Inferior parietal cortex (tissue), 1 donor: ENCODE data around the gene USP44.
A peak's percentile ranks its signal among the peaks of the same experiment; 100 is the strongest.
"Not testable (repeated sequence)": the region's sequence is repeated elsewhere in the genome, so short reads cannot be mapped to it uniquely, and the experiment has no call there.

Source experiments
- DNase-seq: peaks from one replicate; pipeline ENCODE4 v3.0.0-alpha.2; 2016; ENCODE audit errors: extremely low spot score

The USP44 gene

DNA sequence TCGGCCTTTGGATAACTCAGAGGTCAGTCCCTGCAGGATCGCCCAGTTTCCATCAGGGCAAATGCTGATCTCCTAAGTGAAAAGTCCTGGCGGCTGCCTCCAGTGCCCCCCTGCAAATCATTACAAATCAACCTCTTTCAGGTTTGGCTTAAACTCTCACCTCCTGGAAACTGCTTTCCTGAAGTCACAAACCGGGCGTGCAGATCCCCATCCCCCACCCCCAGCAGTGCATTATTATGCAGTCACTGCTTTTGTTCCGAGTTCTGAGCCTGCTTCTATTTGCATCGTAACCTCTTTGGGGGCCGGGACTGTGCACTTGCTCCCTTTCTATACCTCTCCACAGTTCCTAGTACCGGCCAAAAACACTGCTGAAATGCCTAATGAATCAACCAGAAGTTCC, at the start of gene USP44:
TSS of gene USP44 (minus strand) at position 172 of the 400 bp plus-strand sequence. CDS start 17,220 bp downstream, outside the sequence.
- no peak for DNase-seq

DNA sequence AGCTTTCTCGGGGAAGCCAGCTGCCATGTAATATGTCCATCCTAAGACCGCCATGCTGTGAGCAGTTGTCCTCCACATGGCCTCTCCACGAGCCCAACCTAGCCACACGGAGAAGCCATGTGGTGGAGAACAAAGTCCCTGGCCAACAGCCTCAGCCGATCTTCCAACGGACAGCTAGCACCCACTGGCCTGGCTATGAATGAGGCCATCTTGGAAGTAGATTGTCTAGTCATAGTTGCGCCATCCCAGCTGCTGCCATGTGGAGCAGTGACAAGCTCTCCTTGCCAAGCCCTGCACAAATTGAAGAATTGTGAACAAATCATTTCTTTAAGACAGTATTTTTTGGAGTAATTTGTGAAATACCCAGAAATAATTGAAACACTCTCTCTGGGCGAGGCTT, 49.3 kb upstream of the USP44 start:
- no peak for DNase-seq

DNA sequence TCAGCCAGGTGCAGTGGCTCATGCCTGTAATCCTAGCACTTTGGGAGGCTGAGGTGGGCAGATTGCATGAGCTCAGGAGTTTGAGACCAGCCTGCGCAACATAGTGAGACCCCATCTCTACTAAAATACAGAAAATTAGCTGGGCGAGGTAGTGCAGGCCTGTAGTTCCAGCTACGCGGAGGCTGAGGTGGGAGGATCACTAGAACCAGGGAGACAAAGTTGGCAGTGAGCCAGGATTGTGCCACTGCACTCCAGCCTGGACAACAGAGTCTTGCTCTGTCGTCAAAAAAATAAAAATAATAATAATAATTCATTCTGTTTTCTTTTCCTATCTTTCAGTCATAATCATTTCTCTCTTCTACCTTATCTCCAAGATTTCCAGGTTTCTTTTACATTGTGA, 48.6 kb upstream of the USP44 start:
- no peak for DNase-seq

DNA sequence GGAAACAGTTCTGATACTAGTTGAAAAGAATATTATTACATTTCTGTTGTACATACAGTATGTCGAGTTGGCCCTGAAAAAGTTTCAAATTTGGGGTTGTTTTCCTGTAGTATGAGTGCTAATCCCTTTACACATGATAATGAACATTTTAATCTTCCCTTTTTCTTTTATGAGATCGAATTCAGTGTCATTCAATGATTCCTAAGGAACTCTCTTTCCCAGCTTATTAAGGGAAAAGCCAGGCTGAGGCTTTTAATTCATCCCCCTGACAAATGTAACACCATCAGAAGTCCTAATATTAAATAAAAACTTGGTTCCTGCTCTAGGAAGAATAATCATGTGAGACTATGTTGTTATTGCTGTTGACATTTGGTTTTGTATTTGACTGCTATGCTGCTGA, 42.9 kb upstream of the USP44 start:
- no peak for DNase-seq

DNA sequence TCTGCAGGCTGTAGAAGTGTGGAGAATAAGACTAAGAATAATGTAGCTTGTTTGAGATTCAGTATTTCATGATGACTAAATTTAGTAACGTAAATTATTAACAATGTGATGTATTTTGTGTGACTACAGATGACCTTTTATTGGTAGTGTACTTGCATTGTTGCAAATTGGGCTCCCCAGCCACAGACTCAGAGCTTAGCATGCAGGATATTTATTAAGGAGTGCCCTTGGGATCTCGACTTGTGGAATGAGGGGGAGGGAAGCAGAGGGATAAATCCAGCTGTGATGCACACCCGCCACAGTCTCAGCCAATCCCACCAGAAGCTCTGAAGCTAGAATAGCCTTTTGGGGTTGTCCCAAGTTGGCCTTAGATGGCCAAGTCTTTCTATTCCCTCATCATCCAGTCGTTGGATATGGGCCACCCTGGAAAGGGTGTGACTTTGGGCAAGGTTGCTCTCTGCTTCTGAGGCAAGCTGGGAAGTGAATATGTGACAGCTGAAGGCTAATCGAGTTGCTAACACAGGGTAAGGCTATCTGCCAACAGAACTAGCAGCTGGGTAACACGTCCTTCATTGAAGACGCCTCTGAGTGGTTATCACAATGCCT, 42.1 kb upstream of the USP44 start:
- DNase-seq = no peak

DNA sequence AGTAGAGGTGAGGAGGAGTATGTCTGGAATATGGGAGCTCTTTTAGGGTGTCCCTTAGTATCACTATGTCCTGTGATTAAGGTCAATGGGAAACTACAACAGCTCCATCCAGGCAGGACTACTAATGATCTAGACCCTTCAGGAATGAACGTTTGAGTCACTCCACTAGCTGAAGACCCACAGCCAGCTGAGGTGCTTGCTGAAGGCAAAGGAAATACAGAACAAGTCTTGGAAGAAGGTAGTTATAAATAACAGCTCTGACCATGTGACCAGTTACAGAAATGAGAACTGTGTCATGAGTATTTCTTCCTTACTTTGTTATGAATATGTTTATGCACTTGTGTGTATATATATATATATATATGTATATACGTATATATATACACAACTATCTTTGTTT, 40.5 kb upstream of the USP44 start:
- DNase-seq = no peak

DNA sequence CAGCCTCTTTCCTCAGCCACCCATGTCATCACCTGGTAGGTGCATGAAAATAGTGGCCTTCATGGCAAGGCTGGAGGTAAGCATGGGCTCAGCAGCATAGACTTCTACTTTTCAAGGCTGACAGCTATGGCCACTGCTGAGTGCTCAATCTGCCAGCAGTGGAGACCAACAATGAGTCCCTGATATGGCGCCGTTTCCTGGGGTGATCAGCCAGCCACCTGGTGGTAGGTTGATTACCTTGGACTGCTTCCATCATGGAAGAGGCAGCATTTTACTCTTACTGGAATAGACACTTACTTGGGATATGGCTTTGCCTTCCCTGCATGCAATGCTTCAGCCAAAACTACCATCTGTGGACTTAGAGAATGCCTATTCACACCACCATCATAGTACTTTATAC, 39.5 kb upstream of the USP44 start:
- DNase-seq = no peak

DNA sequence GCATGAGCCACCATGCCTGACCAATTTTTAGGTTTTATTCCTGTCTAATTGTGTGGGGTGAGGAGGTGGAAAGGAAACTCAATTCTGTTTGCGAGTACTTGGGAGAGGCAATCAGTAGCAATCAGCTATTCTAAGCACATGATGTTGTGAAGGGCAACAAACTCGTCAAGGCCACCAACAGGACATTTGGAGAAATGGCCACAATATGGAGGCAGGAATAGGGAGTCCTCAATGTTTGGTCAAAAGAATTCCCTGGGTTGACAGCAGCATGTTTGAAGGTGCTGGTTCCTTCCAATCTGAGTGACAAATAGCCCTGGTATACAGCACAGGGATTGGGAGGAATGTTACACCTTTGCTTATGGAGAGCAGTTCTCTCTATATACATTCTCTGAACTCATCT, 32.7 kb upstream of the USP44 start:
- DNase-seq = no peak

DNA sequence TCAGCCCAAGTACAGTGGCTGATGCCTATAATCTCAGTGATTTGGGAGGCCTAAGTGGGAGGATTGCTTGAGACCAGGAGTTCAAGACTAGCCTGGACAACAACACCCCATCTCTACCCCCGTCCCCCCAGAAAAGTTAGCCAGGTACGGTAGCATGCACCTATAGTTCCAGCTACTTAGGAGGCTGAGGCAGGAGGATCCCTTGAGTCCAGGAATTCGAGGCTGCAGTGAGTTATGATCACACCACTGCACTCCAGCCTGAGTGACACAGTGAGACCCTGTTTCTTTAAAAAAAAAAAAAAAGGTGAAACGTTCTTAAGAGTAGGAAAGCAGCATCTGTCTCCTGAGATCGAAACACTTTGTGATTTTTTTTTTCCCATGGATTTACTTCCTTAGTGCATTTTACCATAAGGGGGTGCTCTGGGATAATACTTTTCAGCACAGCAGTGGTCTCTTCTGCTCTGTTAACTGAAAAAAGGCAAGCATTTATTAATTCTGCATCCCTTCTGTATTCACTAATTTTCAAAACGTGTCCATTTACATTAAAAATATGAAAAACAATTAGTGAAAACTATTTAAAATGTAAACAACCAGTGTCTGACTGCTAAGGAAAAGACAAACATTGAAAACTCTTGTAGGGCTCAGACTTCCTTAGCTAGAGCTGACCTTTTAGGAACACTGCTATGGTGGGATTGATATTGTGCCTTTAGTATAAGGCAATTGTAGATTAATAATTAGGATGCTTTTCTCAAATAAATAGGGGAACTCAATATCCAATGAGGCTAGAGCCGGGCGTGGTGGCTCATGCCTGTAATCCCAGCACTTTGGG, 31.2 kb upstream of the USP44 start:
- peak; percentile 59 for DNase-seq

DNA sequence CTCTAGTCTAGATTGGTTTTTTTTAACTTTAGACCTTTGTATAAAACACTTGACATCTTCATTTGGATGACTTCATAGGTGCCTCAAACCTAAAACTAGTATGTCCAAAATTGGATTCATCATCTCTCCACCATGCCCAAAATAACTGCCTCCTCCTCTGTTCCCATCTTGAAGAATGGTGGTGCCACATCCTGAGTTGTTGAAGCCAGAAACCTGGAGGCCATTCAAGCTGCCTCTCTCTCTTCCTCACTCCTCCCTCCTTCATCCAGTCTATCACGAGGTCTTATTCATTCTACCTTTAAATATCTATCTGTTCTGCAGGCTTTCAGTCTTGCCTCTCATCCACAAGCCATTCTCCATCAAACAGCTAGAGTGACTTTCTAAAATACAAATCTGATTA, 26.5 kb upstream of the USP44 start:
- peak; percentile 30 for DNase-seq

DNA sequence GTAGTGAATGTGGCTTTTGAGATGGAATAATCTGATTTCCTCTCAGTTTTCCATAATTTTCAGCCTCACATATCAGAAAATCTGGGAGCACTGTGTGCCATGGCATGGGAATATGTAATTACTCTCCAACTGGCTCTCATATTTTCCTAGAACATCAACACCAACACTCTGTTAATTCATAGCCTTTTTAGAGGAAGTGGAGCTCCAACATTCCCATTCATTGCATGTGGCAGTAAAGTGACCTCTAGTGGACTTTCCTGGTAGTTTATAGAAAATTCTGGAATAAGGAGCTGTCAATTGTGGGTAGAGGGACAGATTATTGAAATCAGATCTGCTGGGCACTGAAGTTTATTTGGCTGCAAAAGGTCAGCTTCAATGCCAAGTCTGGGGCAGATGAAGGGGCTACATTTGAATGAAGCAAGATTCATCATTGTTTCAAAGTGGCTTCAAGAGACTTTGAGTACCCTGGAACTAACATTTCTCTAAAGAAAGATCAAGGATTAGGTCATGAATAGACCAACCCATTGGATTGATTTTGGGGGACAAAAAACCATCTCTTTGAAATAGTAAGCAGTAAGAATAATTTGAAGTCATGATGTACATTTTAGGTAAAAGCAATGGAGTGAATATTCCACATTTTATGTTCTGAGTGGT, 23.6 kb upstream of the USP44 start:
- DNase-seq = peak; percentile 66

DNA sequence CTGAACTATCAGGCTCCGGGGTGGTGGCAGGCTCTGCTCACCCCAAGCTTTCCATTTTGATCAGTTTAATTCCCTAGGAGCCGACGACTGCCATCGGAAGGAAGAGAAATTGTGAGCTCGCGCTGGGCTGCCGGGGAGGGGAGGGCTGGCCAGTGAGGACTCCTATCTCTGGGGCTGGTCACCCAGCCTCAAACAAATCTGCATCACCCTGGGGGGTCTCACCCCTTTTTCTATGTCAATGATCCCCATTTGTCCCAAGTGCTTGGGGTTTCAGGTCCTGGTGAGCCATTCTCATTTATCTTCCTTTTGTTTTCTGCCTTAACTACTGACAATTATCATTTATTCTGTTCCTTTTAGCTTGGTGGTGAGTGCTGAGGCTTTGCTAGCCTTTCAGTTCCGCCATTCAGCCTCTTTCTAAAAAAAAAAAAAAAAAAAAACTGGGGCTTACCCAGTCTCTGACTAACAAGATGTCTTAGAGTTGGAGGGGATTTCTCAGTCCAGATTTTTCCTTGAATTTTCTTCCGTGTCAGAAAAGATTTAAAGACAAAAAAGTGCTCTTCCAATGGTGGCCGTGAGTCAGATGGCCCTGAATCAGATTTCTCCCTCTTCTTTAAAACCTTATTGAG, 22.8 kb upstream of the USP44 start:
- no peak for DNase-seq

DNA sequence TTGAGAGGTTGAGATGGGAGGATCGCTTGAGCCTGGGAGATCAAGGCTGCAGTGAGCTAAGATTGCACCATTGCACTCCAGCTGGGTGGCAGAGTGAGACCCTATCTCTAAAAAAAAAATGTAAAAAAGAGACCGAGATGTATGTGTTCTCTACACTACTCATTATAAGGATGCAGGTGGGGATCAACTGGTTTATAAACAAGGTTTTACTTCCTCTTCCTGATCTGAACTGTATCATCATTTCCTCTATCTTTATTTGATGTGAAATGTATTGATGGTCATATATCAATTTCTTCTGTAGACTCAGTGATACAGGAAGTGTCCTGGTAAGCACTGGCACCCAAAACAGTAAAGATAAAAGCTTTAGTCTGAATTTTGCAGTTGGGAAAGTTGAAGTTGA, 20.1 kb upstream of the USP44 start:
- no peak for DNase-seq

DNA sequence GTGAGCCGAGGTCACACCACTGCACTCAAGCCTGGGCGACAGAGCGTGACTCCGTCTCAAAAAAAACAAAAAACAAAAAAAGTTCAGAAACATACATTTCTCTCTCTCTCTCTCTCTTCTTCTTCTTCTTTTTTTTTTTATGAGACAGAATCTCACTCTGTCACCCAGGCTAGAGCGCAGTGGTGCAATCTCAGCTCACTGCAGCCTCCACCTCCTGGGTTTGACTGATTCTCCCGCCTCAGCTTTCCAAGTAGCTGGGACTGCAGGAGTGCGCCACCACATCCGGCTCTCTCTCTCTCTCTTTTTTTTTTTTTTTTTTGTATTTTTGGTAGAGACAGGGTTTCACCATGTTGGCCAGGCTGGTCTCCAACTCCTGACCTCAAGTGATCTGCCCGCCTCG, 16.8 kb upstream of the USP44 start:
- not testable (repeated sequence) for DNase-seq

DNA sequence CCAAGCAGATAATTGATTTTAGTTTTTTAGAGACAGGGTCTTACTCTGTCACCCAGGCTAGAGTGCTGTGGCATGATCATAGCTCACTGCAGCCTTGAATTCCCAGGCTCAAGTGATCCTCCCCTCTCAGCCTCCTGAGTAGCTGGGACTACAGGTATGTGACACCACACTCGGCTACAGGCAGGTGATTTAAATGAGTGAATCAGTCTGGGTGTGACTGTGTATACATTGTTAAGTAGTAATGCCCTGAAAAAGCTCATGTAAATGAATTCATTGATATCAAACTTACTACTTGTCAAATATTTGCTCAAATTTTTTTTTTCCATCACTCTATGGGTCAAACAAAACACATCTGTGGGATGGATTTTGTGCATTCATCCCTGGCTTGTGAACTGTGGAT, 6.3 kb upstream of the USP44 start:
- DNase-seq = no peak

DNA sequence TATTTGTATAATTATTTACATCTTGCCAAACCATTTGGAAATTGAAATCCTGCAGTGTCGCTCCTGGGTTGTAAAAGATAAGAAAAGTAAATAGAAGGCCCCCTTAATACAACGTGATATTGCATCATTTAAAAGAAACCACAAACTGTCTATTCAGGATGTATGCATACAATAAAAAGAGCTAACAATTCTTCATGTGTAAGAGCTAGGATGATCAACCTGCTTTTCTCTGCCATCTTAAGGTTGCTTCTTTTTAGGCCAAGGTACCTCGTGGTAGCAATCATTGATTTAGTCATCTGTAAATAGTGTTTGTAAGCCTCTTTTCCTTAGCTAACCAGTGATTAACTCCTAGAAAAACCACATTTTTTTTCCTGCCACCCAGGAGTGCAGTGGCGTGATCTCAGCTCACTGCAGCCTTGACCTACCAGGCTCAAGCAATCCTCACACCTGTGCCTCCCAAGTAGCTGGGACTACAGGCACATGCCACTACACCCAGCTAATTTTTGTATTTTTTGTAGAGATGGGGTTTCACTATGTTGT, 3.3 kb upstream of the USP44 start:
- DNase-seq = no peak

DNA sequence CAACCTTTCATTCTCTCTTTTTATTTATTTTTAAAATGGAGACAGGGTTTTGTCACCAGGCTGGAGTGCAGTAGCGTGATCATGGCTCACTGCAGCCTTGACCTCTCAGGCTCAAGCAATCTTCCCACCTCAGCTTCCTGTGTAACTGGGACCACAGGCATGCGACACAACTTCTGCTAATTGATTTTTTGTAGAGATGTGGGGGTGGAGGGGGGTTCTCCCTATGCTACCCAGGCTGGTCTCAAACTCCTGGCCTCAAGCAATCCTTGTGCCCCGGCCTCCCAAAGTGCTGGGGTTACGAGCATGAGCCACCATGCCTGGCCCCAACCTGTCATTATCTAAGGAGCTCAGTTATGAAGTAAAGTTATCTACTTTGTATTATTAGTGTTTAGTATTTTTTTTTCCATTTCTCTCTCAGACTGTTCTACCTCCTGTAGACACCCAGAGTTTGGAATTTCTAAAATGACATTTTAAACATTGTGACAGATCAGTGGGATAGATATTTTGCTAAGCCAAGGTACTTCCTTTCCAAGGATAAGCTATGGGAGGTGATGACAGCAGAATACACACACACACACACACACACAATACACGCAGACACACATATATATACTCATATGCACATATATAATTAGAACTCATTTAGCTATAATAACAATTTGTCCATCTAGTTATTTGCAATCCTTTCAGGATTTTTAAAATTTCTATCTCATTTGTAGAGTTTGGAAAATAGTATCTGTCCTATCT, 2.1 kb upstream of the USP44 start:
- DNase-seq = no peak

DNA sequence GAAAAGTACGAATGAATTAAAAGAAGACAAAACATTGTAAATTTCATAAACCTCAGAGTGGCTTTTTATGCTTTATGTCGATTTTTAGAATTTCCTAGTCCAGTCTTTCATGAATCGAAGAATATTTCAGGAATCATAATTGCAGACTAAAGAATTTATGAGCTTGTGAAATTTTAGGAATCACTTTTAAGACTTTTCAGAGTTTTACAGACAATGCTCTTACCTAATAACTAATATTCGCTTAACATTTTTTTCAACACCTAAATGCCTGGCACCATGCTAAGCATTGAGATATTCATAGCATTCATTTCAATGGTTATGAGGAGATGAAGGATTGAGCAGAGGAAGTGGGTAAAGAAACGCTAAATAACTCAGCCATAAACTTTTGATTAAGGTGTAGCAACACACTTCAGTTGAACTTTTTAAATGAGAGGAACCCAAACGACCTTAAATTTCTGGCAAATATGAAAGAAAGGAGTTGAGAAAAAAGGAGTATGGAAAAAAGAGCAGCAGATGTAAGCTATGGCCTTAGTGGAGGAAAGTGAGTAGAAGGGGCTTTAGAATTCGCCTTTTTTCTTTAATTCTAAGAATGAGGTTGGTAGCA, 739 bp upstream of the USP44 start:
- DNase-seq = no peak

DNA sequence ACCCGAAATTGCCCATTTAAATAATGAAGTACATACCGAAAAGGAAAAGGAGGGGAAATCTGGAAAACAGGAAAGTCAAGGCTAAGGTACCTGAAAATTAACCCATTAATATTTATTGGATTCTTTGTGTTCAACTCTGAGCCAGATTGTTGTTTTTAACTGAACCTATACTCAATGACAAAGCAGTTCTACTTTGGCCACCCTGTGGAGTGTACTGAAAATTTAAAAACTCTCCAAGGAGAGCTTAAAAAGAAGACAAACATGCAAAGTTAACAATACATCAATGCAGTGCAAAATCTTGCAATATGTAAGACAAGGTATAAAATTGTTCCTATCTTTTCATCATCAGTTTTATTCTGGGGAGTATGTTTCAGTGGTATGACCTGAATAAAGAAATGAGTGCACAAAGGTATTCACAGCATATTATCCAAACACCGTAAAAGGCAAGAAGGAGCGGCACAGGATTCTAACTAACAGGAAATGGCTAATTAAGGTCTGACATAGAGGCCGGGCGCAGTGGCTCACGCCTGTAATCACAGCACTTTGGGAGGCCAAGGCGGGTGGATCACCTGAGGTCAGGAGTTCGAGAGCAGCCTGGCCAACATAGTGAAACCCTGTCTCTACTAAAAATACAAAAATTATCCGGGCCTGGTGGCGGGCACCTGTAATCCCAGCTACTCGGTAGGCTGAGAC, 1.7 kb downstream of the USP44 start:
- DNase-seq = no peak

DNA sequence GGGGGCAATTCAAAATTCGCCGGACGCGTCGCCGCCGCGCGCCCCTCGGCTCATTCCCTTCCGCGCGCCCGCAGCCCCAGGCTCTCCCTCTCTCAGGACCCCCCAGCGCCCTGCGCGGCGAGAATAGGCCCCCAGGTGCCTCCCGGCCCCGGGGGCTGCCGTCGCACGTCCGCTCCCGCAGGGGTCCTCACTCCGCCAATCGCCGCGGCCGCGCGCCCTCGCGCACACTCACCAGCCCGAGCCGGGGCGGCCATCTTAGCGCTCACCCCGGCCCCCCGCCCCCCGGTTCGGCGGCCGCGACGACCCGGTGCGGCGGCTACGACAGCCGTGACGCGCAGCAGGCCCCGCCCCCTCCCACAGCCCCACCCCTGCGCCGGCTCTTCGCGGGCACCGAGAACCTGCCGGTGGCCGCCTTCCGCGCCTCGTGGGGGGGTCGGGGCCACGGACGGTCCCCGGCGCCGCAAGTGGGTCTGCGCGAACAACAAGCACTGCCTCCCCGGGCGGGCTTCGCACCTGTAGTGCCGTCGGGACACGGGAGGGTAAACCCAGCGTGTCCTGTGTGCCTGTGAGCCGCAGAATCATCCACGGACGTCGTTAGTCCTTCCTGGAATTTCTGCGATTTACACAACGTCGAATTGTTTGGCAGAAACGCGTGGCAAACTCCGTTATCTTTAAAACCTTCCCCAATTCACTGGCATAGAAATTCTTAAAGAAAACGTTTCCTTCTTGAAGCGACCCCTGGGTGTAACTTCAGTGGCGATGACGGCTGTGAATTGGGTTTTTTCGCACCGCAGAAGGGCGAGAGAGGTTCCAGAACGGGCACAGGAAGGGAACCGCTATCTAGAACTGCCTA, 2.5 kb downstream of the USP44 start:
- DNase-seq = no peak
